ENCODE measurements around the gene EGFL6.

GRCh38 chrX:13654116-13654515 lies 84.7 kb downstream of the EGFL6 start:
- TF ChIP-seq CTCF (IDR thresholded peaks at IDR 0.05) (no peak), REST (IDR thresholded peaks at IDR 0.05; ENCODE audit: insufficient read depth in 1 of 2, low read depth in 2 of 2, low read length in 1 of 2) (no peak)
